Fibroblast of skin of abdomen (primary cell): ENCODE measurements around the gene ELOVL2.
"Not testable (repeated sequence)": the region's sequence is repeated elsewhere in the genome, so short reads cannot be mapped to it uniquely, and the experiment has no call there.

Source experiments
- DNase-seq: peaks from one replicate; pipeline ENCODE4 v3.0.0-alpha.2; 2013

The ELOVL2 gene

GRCh38 chr6:11021003-11021402 lies 23.1 kb downstream of the ELOVL2 start:
- DNase-seq, result no peak

GRCh38 chr6:11018225-11018624 lies 25.9 kb downstream of the ELOVL2 start:
- DNase-seq, result no peak

GRCh38 chr6:11017090-11017489 lies 27.0 kb downstream of the ELOVL2 start:
- no peak for DNase-seq

DNA sequence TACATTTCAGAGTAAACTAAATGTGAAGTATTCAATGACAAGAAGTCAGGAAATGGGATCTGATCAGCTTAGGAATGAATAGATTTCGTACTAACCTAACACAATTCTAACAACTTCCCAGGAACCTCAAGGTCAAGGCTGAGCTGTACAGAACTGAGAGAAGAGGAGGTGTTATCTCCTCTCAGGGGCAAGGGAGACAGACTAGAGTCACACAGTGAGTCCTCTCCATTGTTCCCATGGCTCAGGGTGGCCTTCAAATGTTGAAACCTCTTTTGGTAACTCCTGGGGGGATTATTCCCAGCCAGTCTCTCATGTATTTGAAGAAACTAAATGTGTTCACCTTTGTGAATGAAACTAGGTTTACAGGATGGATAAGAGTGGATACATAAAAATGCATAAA lies 27.7 kb downstream of the ELOVL2 start:
- DNase-seq, result no peak

GRCh38 chr6:11015102-11015501 lies 29.0 kb downstream of the ELOVL2 start:
- DNase-seq, result no peak

DNA sequence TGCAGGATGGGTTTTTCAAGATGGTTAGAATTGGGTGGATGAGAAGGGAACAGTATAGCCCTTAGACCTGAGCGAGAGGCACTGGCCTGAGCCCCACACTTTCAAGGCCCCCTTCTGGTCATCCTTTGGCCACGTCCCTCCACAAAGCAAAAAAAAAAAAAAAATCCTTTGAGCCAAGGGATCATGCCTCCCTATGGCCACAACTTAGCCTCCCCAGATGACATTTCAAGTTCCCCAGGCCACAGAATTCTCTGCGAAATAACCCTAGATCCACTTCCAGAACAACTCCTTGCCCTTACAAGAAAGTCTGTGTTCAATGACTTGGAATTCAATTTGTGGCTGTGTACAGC lies 30.4 kb downstream of the ELOVL2 start:
- DNase-seq, result no peak

DNA sequence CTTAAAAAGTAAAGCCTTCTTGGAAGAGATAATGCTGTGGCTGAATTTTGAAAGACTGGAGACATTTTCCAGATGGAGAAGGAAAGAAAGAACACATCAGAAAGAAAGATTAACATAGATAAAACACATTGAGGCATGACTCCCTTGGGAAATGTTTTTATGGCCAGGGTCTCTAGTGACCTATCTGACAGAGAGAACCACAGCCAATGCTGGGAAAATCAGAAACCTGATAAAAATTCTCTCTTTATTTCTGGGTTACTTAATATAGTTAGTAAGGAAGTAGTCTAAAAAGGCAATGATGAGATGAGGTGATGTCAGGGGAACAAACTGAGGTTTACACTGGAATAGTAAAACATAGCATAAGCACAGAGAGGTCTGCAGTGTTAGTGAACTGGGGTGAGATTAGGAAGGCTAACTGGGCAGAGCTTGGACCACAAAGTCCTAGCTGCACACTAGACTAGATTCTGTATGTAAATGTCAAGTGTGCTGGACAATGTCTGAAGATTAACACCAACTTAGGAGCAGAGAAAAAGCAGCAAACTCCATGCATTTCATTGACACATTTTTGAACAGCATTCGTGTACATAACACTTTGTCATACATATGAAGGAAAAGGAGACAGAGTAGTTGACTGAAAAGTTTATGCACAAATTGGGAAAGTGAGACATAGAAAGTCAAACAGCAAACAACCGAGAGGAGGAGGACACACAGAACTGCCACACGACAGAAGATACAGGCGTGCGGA lies 31.0 kb downstream of the ELOVL2 start:
- no peak for DNase-seq

DNA sequence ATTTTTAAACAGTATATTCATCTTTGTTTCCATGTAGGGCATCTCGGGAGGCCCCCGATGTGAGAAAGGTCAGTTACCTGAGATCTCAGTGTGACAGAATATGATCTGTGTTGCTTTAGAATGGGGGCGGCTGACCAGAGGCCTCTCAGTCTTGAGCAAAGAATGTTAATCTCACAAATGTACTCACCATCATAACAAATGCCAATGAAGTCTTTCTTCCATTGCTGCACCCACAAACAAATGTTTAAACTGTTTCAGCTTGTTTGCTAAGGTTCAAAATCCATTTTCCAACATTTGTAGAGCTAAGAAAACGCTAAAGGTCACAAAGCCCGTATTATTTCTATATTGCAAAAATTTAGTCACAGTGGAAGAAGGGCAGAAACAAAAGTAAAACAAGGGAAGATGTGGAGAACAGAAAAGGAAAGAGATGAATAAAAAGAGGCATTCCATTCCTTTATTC lies 31.8 kb downstream of the ELOVL2 start:
- DNase-seq, result no peak

DNA sequence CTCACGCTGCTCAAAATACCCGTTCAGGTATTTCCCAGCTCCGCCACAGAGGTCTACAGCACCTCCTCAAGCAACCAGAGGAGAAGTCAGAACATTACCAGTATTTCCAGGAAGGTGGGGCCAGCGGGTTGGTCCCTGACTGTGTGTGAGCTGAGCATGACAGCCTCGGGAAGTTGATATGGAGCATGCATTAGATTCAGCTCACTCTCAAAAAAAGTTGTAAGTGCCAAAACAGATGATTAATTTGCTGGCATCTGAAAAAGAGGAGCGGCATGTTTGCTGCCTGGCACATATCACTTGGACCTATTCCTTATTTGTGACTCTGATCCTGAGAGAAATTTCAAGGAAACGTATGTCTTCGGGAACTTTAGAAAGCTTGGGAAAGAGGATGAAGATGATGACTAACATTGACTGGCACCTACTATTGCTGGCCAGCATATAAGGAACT lies 32.3 kb downstream of the ELOVL2 start:
- no peak for DNase-seq

- peak; percentile 74 for DNase-seq
These were observed 34.8 kb downstream of the ELOVL2 start for GRCh38 chr6:11009353-11009752.

- peak; percentile 35 for DNase-seq
These were observed 35.3 kb downstream of the ELOVL2 start for GRCh38 chr6:11008821-11009220.

DNA sequence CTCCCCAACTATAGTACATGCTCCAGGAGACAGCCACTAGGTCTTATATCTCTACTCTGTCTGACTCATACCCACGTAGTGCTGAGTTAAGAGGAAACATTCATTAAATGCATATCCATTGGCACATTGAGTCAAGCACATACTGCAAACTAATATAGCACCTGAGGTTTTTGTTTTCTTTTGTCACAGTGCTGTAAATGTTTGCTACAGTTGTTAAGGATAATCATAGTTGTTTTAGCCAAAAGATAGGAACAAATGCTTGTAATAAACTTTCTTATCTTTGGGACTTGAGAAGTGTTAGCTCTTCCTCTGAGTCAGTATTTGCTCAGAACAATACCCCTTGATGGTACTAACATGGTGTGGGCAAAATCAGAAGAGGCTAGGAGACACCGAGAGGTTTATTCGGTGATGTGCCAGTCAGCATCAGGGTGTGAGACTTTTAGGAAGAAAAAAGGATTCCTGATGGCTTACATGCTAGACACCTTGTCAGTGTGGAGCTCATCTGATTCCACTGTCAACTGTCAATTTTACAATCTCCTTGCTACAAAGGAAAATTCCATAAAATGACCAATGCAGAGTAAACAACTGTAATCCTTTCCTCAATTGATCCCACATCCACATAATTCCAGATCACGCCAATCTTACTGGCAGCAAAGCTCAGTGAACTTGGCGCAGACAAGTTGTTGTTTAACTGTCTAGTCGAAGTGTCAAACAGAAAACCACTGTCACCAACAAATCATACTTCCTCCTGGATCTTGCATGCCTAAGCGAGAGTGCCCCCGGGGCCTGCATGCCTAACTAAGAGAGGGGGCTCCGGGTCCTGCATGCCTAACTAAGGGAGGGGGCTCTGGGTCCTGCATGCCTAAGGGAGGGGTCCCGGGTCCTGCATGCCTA lies 36.1 kb downstream of the ELOVL2 start:
- DNase-seq, result peak; percentile 62

DNA sequence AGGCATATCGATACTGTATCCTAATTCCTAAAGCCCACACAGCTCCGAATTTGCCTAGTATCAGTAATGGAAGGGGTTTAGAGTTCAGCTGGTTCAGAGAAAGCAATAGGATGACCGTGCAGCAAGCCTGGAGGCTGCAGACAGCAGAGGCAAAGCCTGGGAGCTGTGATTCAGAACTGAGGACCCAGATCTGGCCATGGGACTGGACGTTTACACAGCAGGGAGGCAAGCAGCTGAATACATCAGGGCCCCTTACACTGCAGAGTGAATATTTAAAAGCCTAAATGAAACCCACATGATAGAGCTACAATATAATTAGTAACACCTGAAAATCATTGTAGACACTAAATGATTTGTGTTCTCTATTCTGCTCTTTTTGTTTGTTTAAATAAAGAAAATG lies 38.0 kb downstream of the ELOVL2 start:
- DNase-seq, result peak; percentile 42

DNA sequence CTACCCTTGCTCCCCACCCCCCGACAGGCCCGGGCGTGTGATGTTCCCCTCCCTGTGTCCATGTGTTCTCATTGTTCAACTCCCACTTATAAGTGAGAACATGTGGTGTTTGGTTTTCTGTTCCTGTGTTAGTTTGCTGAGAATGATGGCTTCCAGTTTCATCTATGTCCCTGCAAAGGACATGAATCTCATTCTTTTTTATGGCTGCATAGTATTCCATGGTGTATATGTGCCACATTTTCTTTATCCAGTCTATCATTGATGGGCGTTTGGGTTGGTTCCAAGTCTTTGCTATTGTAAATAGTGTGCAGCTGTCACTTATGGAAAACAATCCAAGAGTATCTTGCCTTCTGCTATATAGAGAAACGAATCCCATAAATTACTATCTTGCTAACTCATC lies 40.8 kb downstream of the ELOVL2 start:
- DNase-seq, result not testable (repeated sequence)

DNA sequence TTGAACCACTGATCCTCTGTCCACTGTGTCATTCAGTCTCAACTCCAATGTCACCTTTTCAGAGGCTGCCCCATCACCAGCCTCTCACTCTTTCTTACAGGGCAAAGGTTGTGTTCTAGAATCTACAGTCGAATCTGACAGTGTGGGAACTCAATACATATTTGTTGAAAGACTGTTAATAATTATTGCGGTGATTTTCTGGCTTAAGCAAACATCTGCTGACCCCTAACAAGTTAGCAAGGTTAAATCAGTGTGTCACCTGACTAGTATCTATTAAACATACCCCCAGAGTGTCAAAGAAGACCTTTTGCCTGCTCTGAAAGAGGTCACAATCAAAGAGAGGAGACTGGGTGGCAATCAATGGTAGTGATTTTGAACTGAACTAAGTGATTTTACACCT lies 41.9 kb downstream of the ELOVL2 start:
- no peak for DNase-seq

DNA sequence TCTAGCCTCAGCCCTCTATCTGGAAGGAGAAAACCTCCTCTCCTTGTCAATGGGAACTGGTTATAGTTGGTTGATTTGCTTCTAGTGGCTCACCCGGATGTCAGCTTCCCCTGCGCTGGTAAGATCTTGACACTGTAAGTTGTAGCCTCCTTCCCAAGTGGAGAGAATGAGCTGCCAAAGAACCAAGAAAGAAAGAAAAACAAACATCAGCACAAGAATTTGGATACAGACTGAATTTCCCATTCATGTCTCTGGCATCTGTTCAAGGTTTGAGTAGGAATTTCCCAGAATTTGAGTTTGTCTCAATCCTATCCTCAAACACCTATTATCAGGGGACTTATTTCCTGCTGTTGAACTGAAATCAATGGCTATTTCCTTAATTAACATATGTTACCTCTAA lies 44.1 kb downstream of the ELOVL2 start:
- peak; percentile 48 for DNase-seq

DNA sequence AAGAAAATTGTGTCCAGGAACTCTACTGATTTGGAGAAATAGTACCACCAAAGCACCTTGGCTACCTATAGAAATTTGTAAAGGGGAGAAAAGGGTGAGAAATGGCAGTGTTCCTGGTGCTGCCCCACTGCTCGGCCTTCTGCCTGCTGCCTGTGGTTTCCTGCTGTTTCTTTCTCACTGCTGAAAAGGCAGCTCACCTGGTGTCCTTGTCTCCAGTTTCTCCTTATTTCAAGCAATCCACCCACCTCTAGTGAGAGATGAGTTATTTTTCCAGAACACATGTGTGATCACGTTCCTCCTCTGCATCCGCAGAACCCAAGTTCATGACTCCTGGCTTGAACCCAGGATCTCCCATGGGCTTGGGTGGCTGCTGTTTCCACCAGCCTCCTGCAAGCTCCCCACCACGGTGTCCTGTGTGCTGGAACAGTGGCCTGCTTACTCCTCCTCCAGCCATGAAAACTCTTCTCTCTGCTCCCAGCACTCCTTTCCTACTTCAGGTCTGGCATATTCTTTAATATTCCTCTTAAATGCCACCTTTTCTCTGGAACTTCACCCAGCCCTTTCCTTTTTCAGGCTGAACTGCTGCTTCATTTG lies 48.9 kb downstream of the ELOVL2 start:
- no peak for DNase-seq

DNA sequence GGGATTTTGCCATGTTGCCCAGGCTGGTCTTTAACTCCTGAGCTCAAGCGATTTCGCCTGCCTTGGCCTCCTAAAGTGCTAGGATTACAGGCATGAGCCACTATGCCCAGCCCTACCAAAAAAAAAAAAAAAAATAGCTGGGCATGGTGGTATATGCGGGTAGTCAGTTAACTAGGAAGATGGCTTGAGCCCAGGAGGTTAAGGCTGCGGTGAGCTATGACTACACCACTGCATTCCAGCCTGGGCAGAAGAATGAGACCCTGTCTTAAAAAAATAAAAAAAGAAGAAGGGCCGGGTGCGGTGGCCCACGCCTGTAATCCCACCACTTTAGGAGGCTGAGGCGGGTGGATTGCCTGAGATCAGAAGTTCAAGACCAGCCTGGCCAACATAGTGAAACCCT lies 50.2 kb downstream of the ELOVL2 start:
- DNase-seq, result no peak

GRCh38 chr6:10991115-10991514 lies 53.0 kb downstream of the ELOVL2 start:
- DNase-seq, result no peak

DNA sequence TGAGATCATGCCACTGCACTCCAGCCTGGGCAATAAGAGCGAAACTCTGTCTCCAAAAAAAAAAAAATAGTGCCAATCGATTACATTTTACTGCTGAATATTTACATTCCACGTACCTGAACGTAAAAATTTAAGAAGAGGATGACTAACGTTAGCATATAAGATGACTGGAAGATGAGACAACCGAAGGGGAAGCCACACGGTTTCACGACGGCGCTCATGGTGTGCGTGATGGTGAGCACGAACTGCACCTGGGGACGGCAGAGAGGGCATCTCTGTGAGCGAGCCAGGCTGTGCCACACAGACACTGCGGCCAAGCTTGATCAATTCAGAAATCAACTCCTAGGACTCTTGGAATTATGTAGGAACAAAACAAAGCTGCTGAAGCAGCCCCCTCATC lies 54.5 kb downstream of the ELOVL2 start:
- no peak for DNase-seq

DNA sequence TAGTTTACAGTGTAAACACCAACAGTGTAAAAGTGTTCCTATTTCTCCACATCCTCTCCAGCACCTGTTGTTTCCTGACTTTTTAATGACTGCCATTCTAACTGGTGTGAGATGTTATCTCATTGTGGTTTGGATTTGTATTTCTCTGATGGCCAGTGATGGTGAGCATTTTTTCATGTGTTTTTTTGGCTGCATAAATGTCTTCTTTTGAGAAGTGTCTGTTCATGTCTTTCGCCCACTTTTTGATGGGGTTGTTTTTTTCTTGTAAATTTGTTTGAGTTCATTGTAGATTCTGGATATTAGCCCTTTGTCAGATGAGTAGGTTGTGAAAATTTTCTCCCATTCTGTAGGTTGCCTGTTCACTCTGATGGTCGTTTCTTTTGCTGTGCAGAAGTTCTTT lies 59.1 kb downstream of the ELOVL2 start:
- DNase-seq, result not testable (repeated sequence)

DNA sequence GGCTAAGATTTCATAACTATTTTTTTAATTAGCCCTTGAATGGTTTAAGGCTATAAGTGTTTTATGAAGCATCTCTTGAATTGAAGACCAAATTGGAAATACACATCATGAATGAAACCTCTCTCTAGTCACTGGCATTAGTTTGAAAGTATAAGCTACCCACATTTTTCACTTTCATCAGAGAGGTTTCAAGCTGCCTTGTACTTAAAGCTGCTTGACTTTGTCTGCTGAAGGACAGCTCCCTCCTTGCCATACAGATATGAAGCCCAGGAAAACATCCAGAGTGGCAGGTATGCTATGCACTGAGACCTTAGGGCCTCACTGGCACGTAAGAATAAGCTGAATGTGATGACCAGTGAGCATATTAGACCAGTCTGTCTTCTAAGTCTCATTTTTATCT lies 62.7 kb downstream of the ELOVL2 start:
- DNase-seq, result no peak

GRCh38 chr6:10979603-10980002 lies 64.5 kb downstream of the ELOVL2 start:
- no peak for DNase-seq
